H9 (cell line): ENCODE data around the gene SLC2A9. TPM values are rescaled to one million over a fixed set of nuclear protein-coding genes. Genes with fewer than 3 reads are reported as not detected.

Experiments used
- DNase-seq: peaks from one replicate; pipeline ENCODE4 v3.0.0-alpha.2; 2017
- H2AFZ ChIP-seq: one replicate; pipeline ENCODE4 v1.6.1; 2013; ENCODE audit warnings: mild to moderate bottlenecking, low read length, control low read depth, moderate library complexity
- H2AK5ac ChIP-seq: 2 replicates; pipeline ENCODE4 v1.6.1; 2013; ENCODE audit warnings: low read length, control low read depth, mixed read lengths; ENCODE audit not compliant: insufficient read length
- H2BK120ac ChIP-seq: one replicate; pipeline ENCODE4 v1.6.1; 2013; ENCODE audit warnings: low read depth, mild to moderate bottlenecking, low read length, control low read depth, inconsistent platforms; ENCODE audit not compliant: poor library complexity, severe bottlenecking
- H2BK12ac ChIP-seq: 2 replicates; pipeline ENCODE4 v1.6.1; 2013; ENCODE audit warnings: low read length, control low read depth, mixed read lengths, low read depth; ENCODE audit not compliant: insufficient read length
- H2BK15ac ChIP-seq: 2 replicates; pipeline ENCODE4 v1.6.1; 2013; ENCODE audit warnings: low read depth, low read length, control low read depth
- H2BK20ac ChIP-seq: one replicate; pipeline ENCODE4 v1.6.1; 2013; ENCODE audit warnings: low read depth, mild to moderate bottlenecking, low read length, control low read depth, inconsistent platforms; ENCODE audit not compliant: poor library complexity, severe bottlenecking
- H2BK5ac ChIP-seq: 2 replicates; pipeline ENCODE4 v1.6.1; 2013; ENCODE audit warnings: low read length, control low read depth, mixed read lengths; ENCODE audit not compliant: insufficient read length
- H3K14ac ChIP-seq: 2 replicates; pipeline ENCODE4 v1.6.1; 2013; ENCODE audit warnings: low read length, control low read depth; ENCODE audit not compliant: insufficient read depth
- H3K18ac ChIP-seq: 2 replicates; pipeline ENCODE4 v1.6.1; 2013; ENCODE audit warnings: low read depth, mild to moderate bottlenecking, mixed read lengths, low read length, control low read depth; ENCODE audit not compliant: insufficient read length
- H3K23ac ChIP-seq: 2 replicates; pipeline ENCODE4 v1.6.1; 2013; ENCODE audit warnings: low read length, control low read depth, mixed read lengths, low read depth; ENCODE audit not compliant: insufficient read length
- H3K23me2 ChIP-seq: 2 replicates; pipeline ENCODE4 v1.6.1; 2013; ENCODE audit warnings: low read depth, mild to moderate bottlenecking, mixed read lengths, low read length, control low read depth; ENCODE audit not compliant: insufficient read length, poor library complexity, severe bottlenecking
- H3K27ac ChIP-seq: 2 replicates; pipeline ENCODE4 v1.5.1; 2013; ENCODE audit warnings: low read length, control low read depth, mixed read lengths, low read depth; ENCODE audit not compliant: insufficient read length
- H3K27me3 ChIP-seq: 2 replicates; pipeline ENCODE4 v1.6.1; 2013; ENCODE audit warnings: low read length, control low read depth, inconsistent platforms; ENCODE audit not compliant: insufficient read depth
- H3K4ac ChIP-seq: 2 replicates; pipeline ENCODE4 v1.6.1; 2013; ENCODE audit warnings: low read depth, mild to moderate bottlenecking, control low read depth, inconsistent platforms, low read length, moderate library complexity
- H3K4me1 ChIP-seq: 2 replicates; pipeline ENCODE4 v1.6.1; 2013; ENCODE audit warnings: low read length, control low read depth, inconsistent platforms; ENCODE audit not compliant: insufficient read depth
- H3K4me2 ChIP-seq: 2 replicates; pipeline ENCODE4 v1.6.1; 2013; ENCODE audit warnings: low read length, control low read depth, mixed read lengths; ENCODE audit not compliant: insufficient read length, insufficient read depth
- H3K56ac ChIP-seq: 2 replicates; pipeline ENCODE4 v1.6.1; 2013; ENCODE audit warnings: low read depth, mild to moderate bottlenecking, mixed read lengths, low read length, control low read depth; ENCODE audit not compliant: insufficient read length
- H3K79me1 ChIP-seq: 2 replicates; pipeline ENCODE4 v1.6.1; 2013; ENCODE audit warnings: low read depth, mild to moderate bottlenecking, moderate library complexity, low read length, control low read depth, inconsistent platforms; ENCODE audit not compliant: insufficient read depth, poor library complexity, severe bottlenecking
- H3K79me2 ChIP-seq: 2 replicates; pipeline ENCODE4 v1.6.1; 2013; ENCODE audit warnings: low read length, control low read depth, inconsistent platforms; ENCODE audit not compliant: insufficient read depth
- H3K9ac ChIP-seq: 2 replicates; pipeline ENCODE4 v1.6.1; 2013; ENCODE audit warnings: low read length, control low read depth, mixed read lengths; ENCODE audit not compliant: insufficient read length; ENCODE audit errors: extremely low read depth
- H3K9me3 ChIP-seq: one replicate; pipeline ENCODE4 v1.6.1; 2013; ENCODE audit warnings: low read depth, low read length, inconsistent platforms; ENCODE audit not compliant: control insufficient read depth
- H3T11ph ChIP-seq: one replicate; pipeline ENCODE4 v1.6.1; 2013; ENCODE audit warnings: mild to moderate bottlenecking, low read length, control low read depth, inconsistent platforms
- H4K20me1 ChIP-seq: one replicate; pipeline ENCODE4 v1.6.1; 2013; ENCODE audit not compliant: control insufficient read depth, insufficient read length, insufficient read depth
- H4K5ac ChIP-seq: 2 replicates; pipeline ENCODE4 v1.6.1; 2013; ENCODE audit warnings: low read depth, mild to moderate bottlenecking, mixed read lengths, low read length, control low read depth; ENCODE audit not compliant: insufficient read length
- H4K8ac ChIP-seq: replicated peaks from 2 replicates; pipeline ENCODE4 v1.6.1; 2013; ENCODE audit warnings: low read length, control low read depth, mixed read lengths, low read depth; ENCODE audit not compliant: insufficient read length
- H4K91ac ChIP-seq: 2 replicates; pipeline ENCODE4 v1.6.1; 2013; ENCODE audit warnings: low read depth, mild to moderate bottlenecking, moderate library complexity, mixed read lengths, low read length, control low read depth; ENCODE audit not compliant: insufficient read length
- H3K27ac Mint-ChIP-seq, 3 experiments: 2 replicates in 2 of 3; 3 replicates in 1 of 3; pipeline ENCODE4 v1.8.0; 2020 to 2021; ENCODE audit warnings: mixed read lengths in 3 of 3, mild to moderate bottlenecking in 1 of 3, moderate library complexity in 1 of 3
- H3K27me3 Mint-ChIP-seq: 2 replicates; pipeline ENCODE4 v1.8.0; 2021; ENCODE audit warnings: low read depth, mild to moderate bottlenecking, moderate library complexity, mixed read lengths
- H3K36me3 Mint-ChIP-seq, 3 experiments: 2 replicates in 2 of 3; 3 replicates in 1 of 3; pipeline ENCODE4 v1.8.0; 2020 to 2021; ENCODE audit warnings: low read depth in 3 of 3, mixed read lengths in 3 of 3; ENCODE audit not compliant: insufficient read depth in 1 of 3
- H3K4me1 Mint-ChIP-seq, 2 experiments: 2 replicates each; pipeline ENCODE4 v1.8.0; 2020; ENCODE audit warnings: mixed read lengths in 2 of 2
- H3K4me3 Mint-ChIP-seq, 2 experiments: 2 replicates in 1 of 2; 3 replicates in 1 of 2; pipeline ENCODE4 v1.8.0; 2020 to 2021; ENCODE audit warnings: mild to moderate bottlenecking in 2 of 2, mixed read lengths in 2 of 2, moderate library complexity in 1 of 2
- H3K9me3 Mint-ChIP-seq, 2 experiments: 2 replicates in 1 of 2; 3 replicates in 1 of 2; pipeline ENCODE4 v1.8.0; 2020; ENCODE audit warnings: mild to moderate bottlenecking in 2 of 2, mixed read lengths in 2 of 2, moderate library complexity in 1 of 2
- WGBS: extraction: QIAGEN DNeasy Blood & Tissue Kit; methylation state at CpG from one replicate; pipeline ENCODE4 v1.1.7; 2013; ENCODE audit warnings: missing lambda C conversion rate, low lambda C conversion rate, mixed read lengths; ENCODE audit not compliant: insufficient read length; ENCODE audit errors: extremely low coverage; 5-methylcytosine and 5-hydroxymethylcytosine counted together
- total RNA-seq: library from RNA; stranded (reverse); gene quantifications from 2 replicates; pipeline ENCODE4 v1.2.1, GENCODE V29; 2021
- TF ChIP-seq, protein P1 (sequence below): fragments of 200-600 bp; sonication (generic); conservative IDR thresholded peaks from 3 replicates; pipeline ENCODE4 v1.8.0; 2021; ENCODE audit warnings: antibody characterized with exemption, mild to moderate bottlenecking

The SLC2A9 gene
- total RNA-seq, 1 experiment from 2014 or later, result 0.79 TPM

GRCh38 chr4:10011885-10012284 is 9.4 kb downstream of the SLC2A9 start:
- Histone ChIP-seq H3K18ac (no peak overlapping the region), H2AK5ac (no peak overlapping the region), H3K4me2 (no peak overlapping the region), H2BK15ac (no peak overlapping the region), H3K14ac (no peak overlapping the region), H4K20me1 (no peaks in the 10 kb centered on the region), H3K23ac (no peak overlapping the region), H3K27me3 (no peaks in the 10 kb centered on the region), H2BK20ac (no peak overlapping the region), H3K79me2 (no peaks in the 10 kb centered on the region), H3T11ph (no peak overlapping the region), H3K27ac (no peak overlapping the region), H4K5ac (no peak overlapping the region), H4K8ac (no peak overlapping the region), H3K4me1 (no peaks in the 10 kb centered on the region), H3K9me3 (no peaks in the 10 kb centered on the region), H2BK12ac (no peak overlapping the region), H2AFZ (no peak overlapping the region), H3K9ac (no peak overlapping the region), H3K23me2 (no peaks in the 10 kb centered on the region), H3K4ac (no peak overlapping the region), H3K56ac (no peak overlapping the region), H2BK120ac (no peak overlapping the region), H2BK5ac (no peak overlapping the region), H3K79me1 (no peaks in the 10 kb centered on the region), H4K91ac (no peak overlapping the region)
- no peak for DNase-seq
- H3K4me1 Mint-ChIP-seq, result peaks cover 9 to 14% of the 10 kb centered on the region in 2 experiments
- TF ChIP-seq, protein P1, sequence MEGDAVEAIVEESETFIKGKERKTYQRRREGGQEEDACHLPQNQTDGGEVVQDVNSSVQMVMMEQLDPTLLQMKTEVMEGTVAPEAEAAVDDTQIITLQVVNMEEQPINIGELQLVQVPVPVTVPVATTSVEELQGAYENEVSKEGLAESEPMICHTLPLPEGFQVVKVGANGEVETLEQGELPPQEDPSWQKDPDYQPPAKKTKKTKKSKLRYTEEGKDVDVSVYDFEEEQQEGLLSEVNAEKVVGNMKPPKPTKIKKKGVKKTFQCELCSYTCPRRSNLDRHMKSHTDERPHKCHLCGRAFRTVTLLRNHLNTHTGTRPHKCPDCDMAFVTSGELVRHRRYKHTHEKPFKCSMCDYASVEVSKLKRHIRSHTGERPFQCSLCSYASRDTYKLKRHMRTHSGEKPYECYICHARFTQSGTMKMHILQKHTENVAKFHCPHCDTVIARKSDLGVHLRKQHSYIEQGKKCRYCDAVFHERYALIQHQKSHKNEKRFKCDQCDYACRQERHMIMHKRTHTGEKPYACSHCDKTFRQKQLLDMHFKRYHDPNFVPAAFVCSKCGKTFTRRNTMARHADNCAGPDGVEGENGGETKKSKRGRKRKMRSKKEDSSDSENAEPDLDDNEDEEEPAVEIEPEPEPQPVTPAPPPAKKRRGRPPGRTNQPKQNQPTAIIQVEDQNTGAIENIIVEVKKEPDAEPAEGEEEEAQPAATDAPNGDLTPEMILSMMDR, result no peak
- H3K9me3 Mint-ChIP-seq, result no peaks in the 10 kb centered on the region
- H3K27me3 Mint-ChIP-seq, result peaks cover 3% of the 10 kb centered on the region
- no CpG with 5 or more reads among the region's 3 CpGs for WGBS
- H3K4me3 Mint-ChIP-seq, result no peak overlapping the region
- no peak overlapping the region for H3K27ac Mint-ChIP-seq
- H3K36me3 Mint-ChIP-seq, result no peaks in the 10 kb centered on the region
